ENCODE data around the gene NET1.
A peak's percentile ranks its signal among the peaks of the same experiment; 100 is the strongest.

The NET1 gene

DNA sequence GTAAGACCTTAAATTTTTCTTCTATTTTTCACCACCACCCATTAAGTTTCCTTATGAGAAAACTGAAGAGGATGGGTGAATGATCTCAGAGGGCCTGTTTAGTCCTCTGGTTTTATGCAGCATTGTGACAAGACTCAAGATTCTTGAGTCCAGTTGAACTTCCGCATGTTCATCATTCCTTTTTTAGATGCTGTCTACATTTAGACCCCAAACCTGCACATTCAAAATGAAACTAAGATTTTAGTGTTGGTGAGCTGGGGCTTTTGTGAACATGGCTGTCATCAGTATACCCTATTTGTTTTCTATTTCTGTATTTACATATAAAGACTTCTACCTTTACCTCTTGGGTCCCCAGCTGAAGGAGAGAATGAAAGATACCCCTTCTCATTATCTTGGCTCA, 31.1 kb downstream of the NET1 start:
- DNase-seq: no peak

DNA sequence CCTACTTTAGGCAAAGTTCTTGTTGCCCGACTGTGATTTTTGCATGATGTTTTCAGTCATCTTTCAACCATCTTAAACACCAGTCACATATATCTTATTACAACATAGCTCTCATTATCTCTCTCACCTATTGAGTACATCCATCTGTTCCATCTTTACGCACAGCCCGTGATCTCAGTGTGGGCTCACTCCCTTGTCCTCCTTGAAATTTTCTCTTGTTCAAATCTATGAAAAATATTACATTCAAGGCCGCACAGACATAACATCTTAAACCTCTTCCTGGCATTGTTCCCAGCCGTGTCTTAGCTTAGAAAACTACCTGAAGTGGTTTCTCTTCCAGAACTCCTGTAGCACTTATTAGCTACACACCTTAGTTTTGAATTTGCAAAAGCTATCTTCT, 32.6 kb downstream of the NET1 start:
- no peak for DNase-seq

DNA sequence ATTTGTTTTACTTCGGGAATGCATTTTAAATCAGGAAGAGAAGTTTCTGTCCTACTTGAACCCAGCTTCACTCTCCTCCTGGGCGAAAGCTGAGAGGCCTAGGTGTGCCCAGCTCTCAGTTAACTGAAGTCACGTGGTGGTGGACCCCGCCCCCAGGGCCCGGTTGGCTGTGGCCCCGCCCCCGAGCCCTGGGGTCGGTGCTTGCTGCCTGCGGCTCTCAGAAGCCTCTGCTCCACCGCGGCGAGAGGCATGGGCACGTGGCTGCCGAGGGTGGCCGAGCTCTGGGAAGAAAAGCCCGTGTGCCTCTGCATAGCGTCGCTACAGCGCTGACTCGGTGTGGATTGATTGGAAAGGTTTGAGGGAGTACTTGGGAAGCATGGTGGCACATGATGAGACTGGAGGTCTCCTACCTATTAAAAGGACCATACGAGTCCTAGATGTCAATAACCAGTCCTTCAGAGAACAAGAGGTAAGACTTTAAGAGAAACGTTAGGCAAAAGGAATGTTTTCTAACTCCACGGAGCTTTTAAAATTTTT, 34.1 kb downstream of the NET1 start:
- peak; percentile 99 for DNase-seq

- peak; percentile 78 for DNase-seq
These were observed 34.7 kb downstream of the NET1 start for GRCh38 chr10:5447056-5447455.

- DNase-seq: peak; percentile 84
These were observed 35.3 kb downstream of the NET1 start for GRCh38 chr10:5447611-5448071.

GRCh38 chr10:5448333-5449001, 36.1 kb downstream of the NET1 start:
- peak; percentile 61 for DNase-seq

GRCh38 chr10:5449227-5449626, 36.9 kb downstream of the NET1 start:
- DNase-seq: peak; percentile 75

DNA sequence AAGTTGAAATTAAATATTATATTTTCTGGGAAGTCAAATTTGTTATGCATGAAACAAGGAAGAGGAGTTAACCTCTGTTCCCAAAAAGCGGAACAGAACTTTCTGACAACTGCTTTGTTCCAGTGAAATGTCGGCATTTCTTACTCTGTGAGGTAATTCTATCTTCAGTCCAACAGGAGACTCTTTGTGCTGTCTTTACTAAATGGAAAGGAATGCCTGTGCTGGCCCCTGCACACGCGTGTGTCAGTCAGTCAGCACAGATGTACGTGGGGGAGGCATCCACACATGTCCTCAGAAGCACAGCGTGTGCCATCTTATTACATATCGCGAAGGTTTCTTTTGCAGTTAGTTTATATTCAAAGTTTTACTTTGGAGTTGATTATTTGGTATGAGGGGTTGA, 37.5 kb downstream of the NET1 start:
- peak; percentile 93 for DNase-seq

- no peak for DNase-seq
These were observed 38.4 kb downstream of the NET1 start for GRCh38 chr10:5450605-5451384.

- DNase-seq: no peak
These were observed 41.6 kb downstream of the NET1 start for GRCh38 chr10:5453749-5454489.

GRCh38 chr10:5456563-5456962, 44.2 kb downstream of the NET1 start:
- no peak for DNase-seq

GRCh38 chr10:5457741-5458140, 45.4 kb downstream of the NET1 start:
- peak; percentile 15 for DNase-seq

- DNase-seq: peak; percentile 32
These were observed 46.1 kb downstream of the NET1 start for GRCh38 chr10:5458425-5458824.

GRCh38 chr10:5458949-5459747, 46.8 kb downstream of the NET1 start:
- peak; percentile 50 for DNase-seq

DNA sequence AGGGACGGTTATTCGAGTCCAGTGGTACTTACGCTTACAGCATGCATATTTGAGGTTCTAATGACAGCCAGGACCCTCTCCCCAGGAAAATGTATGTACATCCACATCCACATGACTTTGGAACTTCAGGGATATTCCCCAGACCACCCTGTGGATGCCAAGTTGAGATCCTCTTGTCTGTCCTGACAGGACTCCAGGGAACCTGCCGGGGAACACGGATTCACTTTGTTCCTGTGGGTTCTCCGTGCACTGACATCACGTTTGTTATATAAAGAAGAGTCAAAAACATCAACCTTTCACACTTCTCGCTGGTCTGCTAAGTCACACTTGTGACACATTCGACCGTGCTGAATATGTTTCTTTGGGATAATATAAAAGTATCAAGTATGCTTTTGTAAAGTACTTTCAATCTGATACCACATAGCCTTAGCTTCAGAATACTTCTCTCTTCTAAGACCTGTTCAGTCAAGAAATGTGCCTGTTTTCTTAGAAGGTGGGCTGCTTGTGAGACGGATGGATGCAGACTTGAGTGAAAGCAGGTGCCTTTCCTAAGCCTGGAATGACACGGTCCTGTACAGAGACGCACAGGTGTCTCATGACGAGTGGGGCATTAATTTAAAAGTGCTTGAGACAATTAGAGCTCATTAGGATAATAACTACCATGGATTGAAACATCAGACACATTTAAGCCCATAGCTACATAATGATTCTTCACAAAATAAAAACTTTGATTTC, 48.3 kb downstream of the NET1 start:
- peak; percentile 64 for DNase-seq

- peak; percentile 83 for DNase-seq
These were observed 48.8 kb downstream of the NET1 start for GRCh38 chr10:5461203-5461588.

- DNase-seq: peak; percentile 98
These were observed 49.8 kb downstream of the NET1 start for GRCh38 chr10:5461914-5462840.

DNA sequence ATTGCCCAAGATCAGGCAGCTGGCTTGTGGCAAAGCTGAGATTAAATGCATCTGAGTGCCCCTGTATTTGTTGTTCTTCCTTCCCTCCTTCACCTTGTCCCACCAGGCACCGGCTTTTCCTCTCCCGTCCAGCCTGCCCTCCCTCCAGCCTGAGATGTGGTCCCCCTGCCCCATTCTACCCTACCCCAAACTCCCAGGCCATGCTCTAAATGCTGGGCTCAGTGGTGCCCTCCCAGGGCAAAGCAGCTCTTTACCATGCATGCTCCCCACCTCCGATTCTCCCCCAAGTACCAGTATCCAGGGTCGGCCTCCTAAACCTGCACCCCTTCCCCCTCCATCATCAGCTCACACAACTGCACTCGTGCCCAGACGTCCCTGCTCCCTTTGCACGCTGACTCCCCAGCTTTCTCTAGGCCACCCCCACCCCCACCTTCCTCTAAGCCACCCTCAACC, 50.5 kb downstream of the NET1 start:
- DNase-seq: no peak

- DNase-seq: no peak
These were observed 52.2 kb downstream of the NET1 start for GRCh38 chr10:5464546-5464945.

DNA sequence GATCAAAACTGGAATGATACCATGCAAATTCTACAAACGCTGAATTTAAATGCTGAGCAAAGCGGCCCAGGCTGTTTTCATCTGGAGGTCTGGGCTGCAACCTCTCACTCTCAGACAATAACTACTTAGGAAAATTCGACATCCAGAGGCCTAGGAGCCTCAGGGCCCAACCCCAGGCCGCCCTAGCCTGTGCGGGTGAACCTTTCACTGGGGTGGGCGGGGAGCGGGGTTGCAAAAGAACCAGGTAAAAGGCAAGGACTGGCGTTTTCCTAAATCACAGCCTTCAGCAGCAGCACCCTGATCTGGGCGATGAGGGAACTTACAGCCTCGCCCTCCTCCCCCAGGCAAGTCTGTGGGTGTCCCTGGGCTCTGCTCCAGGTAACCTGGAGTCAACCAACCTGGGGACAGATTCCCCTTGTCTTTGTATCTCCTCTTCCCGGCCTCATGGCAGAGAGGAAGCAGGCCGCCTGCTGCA, 53.7 kb downstream of the NET1 start:
- no peak for DNase-seq
